Lung microvascular endothelial cell (primary cell): ENCODE measurements around the gene ZNF146. TPM values are rescaled to one million over a fixed set of nuclear protein-coding genes. Genes with fewer than 3 reads are reported as not detected.
"Not testable (repeated sequence)": the region's sequence is repeated elsewhere in the genome, so short reads cannot be mapped to it uniquely, and the experiment has no call there.

Experiments used
- DNase-seq, 2 donors: peaks; one replicate each; pipeline versions ENCODE4 v3.0.0 to v3.0.0-alpha.2; 2010; ENCODE audit warnings: low read depth in 2 of 2
- total RNA-seq: library from RNA; depleted of rRNA; stranded (reverse); fragments of >200 nt; gene quantifications from 2 replicates; pipeline ENCODE4 v1.2.1, GENCODE V29; 2014

Gene ZNF146
- total RNA-seq = 50.1 and 65.7 TPM in 2 replicates

DNA sequence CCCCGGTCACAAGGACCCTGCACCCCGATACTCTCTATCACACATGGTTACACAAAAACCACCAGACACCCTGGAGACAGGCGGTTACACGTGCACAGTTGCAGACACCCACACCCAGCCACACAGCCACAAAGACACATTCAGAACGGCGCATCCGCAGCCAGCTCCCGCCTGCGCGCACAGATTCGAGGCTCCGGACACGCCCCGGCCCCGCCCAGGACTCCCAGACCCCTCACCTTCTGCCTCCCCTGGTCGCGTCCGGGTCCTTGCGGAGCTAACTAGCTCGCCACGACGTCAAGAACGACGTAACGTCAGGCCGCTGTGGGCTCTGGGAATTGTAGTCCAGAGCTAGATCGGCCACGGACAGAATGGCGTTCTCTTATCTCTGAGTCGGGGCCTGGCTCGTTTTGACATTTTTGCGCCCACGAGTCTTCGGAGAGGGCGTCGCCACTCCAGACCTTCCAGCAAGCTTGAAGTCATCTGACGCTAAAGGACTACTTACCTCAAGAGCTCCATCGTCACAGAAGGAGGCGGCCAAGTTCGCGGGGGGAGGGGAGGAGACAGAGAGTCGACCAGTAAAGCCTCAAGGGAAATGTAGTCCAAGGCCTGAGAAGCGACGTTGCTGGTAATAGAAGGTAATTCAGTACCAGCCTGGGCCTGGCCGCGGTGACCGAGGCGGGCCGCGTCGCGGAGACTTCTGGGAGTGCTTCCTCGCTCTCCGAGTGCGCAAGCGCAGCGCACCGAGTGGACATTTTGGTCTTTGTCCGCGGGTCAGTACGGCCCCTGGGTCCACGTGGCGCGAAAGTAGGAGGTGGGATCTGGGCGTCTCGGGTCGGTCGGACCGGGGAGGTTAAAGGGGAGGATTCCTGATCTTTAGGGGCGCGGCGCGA, at the start of gene ZNF146, which contains the start of gene ZNF565:
Gene ZNF146 (plus strand): TSS at position 721 of the 890 bp plus-strand sequence. CDS start 21,335 bp downstream, outside the sequence.
Gene ZNF565 (minus strand): TSS at position 280 of the 890 bp plus-strand sequence. CDS start 12,680 bp downstream, outside the sequence.
- DNase-seq = peak; percentile 99

DNA sequence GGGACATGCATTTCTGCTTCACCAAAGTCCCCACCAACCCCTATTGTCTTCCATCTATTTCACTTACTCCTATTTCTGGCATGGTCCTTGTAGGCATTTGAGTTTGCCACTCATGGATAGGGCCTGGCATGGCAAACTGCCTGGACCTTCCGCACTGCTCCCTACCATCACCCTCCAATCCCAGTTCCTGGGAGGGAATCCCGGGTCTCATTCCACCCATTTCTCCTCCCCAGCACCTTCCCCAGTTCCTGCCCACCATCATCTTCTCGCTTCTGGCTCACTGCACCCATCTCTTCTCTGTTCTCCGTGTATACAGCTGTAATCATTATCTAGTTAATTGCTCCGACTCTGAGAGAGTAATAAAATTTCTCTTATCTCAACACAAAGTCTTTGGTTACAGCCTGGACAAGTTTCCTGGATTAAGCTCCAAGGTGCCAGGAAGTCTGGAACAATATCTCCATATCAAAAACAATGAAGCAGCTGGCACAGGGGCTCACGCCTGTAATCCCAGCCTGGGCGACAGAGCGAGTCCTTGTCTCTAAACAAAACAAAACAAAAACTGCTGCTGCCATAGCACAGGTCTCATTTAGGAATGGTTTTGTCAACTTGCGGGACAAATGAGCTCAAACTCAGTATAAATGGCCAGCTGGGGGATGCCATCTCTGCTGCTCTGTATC, 45.7 kb upstream of the ZNF146 start:
- DNase-seq = peak; percentile 60 to 63

DNA sequence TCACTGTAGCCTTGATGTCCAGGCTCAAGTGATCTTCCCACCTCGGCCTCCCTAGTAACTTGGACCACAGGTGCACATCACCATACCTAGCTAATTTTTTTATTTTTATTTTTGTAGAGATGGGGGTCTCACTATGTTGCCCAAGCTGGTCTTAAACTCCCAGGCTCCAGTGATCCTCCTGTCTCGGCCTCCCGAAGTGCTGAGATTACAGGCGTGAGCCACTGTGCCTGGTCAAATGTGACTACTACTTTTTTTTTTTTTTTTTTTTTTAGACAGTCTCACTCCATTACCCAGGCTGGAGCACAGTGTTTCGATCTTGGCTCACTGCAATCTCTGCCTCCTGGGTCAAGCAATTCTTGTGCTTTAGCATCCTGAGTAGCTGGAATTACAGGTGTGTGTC, 42.1 kb upstream of the ZNF146 start:
- no peak for DNase-seq

DNA sequence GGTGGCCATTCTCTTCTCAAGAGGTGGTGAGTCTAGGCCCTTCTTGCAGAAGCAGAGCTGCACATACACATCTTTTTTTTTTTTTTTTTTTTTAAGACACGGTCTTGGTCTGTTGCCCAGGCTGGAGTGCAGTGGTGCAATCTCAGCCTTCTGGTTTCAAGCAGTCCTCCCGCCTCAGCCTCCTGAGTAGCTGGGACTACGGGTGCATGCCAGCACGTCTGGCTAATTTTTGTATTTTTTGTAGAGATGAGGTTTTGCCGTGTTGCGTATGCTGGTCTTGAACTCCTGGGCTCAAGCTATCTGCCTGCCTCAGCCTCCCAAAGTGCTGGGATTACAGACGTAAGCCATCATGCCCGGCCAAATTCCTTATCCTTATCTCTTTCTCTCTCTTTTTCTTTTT, 41.1 kb upstream of the ZNF146 start:
- DNase-seq = not testable (repeated sequence)

- not testable (repeated sequence) for DNase-seq
Measured at GRCh38 chr19:36179077-36179476, 35.8 kb upstream of the ZNF146 start.

DNA sequence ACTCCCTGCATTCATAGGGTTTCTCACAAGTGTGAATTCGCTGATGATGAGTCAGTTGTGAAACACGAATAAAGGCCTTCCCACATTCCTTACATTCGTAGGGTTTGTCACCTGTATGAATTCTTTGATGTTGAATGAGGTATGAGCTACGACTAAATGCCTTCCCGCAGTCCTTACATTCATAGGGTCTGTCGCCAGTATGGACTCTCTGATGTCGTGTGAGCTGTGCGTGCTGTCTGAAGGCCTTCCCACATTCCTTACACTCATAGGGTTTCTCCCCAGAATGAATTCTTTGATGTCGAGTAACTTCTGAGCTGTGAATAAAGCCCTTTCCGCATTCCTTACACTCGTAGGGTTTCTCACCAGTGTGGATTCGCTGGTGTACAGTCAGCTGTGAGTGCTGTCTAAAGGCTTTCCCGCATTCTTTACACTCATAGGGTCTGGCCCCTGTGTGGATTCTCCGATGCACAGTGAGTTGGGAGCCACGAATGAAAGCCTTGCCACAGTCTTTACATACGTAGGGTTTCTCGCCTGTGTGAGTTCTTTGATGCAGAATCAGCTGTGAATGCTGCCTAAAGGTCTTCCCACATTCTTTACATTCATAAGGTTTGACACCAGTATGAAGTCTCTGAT, 32.2 kb upstream of the ZNF146 start:
- no peak for DNase-seq

DNA sequence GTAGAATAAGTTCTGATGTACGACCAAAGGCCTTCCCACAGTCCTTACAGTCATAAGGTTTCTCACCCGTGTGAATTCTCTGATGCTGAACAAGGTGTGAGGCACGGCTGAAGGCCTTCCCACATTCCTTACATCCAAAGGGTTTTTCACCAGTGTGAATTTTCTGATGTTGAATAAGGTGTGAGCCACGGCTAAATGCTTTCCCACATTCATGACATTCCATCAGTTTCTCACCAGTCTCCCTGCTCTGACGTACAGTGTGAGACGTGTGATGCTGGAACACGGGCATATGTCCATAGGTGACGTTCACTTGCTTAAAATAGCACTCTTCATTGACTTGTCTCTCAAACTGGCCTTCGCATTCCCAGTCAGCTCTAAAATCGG, 31.7 kb upstream of the ZNF146 start:
- DNase-seq = no peak

DNA sequence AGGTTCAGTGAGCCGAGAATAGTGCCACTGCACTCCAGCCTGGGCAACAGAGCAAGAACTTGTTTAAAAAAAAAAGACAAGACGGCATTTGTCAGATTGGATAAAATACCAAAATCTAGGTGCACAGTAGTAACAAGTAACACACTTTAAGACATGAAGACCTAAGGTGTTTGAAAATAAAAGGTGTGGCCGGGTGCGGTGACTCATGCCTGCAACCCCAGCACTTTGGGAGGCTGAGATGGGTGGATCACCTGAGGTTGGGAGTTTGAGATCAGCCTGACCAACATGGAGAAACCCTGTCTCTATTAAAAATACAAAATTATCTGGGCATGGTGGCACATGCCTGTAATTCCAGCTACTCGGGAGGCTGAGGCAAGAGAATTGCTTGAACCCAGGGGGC, 28.2 kb upstream of the ZNF146 start:
- DNase-seq = not testable (repeated sequence)

GRCh38 chr19:36196249-36196648, 18.7 kb upstream of the ZNF146 start:
- DNase-seq = no peak

GRCh38 chr19:36198119-36198518, 16.8 kb upstream of the ZNF146 start:
- peak in 1 of 2 donors; percentile 22 for DNase-seq

DNA sequence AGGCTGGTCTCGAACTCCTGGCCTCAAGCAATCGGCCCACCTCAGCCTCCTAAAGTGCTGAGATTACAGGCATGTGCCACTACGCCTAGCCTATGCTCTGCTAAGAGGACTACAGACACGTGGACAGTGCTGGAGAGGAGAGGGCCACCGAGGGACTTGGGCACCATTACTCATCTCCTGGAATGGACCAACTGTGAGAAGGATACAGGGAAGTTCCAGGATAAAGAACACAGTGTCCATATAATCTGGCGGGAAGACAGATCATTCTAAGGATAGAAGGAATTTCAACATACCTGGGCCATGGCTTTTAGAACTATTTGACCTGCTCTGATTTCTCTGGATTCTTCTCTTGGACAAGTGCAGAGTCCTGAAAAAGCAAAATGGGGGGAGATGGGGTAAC, 13.2 kb upstream of the ZNF146 start:
- no peak for DNase-seq

DNA sequence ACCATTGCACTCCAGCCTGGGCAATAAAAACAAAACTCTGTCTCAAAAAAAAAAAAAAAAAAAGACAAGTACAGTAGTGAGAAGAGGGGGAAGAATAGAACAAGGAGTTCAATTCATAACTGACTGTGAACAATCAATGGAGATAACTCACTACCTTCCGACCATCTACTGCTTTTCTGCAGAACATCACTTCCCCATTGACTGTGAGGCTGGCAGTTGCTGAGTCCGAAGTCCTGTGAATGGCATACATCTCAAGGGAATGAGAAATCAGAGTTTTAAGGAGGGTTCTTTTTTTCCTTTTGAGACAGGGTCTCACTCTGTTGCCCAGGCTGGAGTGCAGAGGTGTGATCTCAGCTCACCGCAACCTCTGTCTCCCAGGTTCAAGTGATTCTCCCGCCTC, 11.6 kb upstream of the ZNF146 start:
- no peak for DNase-seq

- DNase-seq = no peak
Measured at GRCh38 chr19:36207605-36208252, 7.2 kb upstream of the ZNF146 start.

DNA sequence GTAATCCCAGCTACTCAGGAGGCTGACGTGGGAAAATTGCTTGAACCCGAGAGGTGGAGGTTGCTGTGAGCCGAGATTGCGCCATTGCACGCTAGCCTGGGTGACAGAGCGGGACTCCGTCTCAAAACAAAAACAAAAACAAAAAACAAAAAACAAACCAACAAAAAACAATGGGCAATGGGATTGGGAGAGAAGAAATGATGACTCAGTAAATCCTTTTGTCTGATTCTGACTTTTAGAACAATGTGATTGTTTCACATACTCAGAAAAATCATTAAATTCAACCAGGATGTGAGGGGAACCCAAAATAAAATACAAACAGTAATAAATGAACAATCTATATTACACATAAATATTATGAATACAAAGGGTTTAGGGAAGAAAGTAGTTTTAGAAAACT, 5.5 kb upstream of the ZNF146 start:
- no peak for DNase-seq

- no peak for DNase-seq
Measured at GRCh38 chr19:36210497-36210896, 4.4 kb upstream of the ZNF146 start.

- no peak for DNase-seq
Measured at GRCh38 chr19:36212895-36213294, 2.0 kb upstream of the ZNF146 start.

GRCh38 chr19:36215276-36216123, 594 bp downstream of the ZNF146 start:
- DNase-seq = peak; percentile 23 to 56

- DNase-seq = no peak
Measured at GRCh38 chr19:36221474-36221873, 6.6 kb downstream of the ZNF146 start.

DNA sequence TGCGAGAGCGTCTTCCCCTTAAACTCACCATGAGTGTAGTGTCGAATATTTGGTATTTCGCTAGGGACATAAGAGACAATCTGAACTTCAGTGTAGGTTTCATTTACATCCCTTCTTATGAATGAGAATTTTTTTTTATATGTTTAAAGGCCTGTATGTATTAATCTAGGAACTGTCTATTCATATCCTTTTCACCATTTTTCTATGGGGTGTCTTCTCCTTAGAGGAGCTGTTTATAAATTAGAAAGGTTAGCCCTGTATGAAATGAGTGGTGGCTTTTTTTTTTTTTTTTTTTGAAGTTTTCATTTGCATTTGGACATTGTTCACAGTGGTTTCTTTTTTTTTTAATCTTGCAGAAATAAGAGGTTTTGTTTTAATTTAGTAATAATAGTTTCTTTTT, 7.6 kb downstream of the ZNF146 start:
- DNase-seq = no peak

DNA sequence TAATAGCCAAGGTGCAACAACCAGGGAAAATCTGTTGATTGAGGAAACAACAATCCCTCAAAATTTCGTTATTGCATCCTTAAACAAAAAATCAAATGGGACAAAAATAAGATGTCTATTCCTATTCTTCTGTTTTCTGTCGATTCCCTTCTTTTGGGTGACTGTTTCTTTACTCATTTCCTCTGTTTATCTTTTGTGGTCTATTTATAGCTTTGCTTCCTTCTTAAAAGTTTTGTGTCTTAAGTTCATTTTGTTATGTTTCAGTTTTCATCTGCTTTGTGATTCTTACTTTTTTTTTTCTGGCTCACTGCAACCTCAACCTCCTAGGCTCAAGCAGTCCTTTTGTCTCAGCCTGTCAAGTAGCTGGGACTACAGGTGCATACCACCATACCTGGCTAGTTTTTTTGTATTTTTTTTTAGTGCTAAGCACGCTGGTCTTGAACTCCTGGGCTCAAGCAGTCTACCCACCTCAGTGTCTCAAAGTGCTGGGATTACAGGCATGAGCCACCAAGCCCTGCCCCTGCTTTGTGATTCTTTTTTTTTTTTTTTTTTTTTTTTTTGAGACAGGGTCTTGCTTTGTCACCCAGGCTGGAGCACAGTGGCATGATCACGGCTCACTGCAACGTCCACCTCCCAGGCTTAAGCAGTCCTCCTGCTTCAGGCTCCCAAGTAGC, 10.4 kb downstream of the ZNF146 start:
- peak in 1 of 2 donors; percentile 76 for DNase-seq
